HG03139 (cell line): ENCODE data around the gene ADAMTSL3.

ENCODE experiments used
- ATAC-seq: cut with Tn5 transposase; IDR thresholded peaks from one replicate; pipeline ENCODE4 v1.9.1; 2021; ENCODE audit not compliant: unreplicated experiment

ADAMTSL3 gene

DNA sequence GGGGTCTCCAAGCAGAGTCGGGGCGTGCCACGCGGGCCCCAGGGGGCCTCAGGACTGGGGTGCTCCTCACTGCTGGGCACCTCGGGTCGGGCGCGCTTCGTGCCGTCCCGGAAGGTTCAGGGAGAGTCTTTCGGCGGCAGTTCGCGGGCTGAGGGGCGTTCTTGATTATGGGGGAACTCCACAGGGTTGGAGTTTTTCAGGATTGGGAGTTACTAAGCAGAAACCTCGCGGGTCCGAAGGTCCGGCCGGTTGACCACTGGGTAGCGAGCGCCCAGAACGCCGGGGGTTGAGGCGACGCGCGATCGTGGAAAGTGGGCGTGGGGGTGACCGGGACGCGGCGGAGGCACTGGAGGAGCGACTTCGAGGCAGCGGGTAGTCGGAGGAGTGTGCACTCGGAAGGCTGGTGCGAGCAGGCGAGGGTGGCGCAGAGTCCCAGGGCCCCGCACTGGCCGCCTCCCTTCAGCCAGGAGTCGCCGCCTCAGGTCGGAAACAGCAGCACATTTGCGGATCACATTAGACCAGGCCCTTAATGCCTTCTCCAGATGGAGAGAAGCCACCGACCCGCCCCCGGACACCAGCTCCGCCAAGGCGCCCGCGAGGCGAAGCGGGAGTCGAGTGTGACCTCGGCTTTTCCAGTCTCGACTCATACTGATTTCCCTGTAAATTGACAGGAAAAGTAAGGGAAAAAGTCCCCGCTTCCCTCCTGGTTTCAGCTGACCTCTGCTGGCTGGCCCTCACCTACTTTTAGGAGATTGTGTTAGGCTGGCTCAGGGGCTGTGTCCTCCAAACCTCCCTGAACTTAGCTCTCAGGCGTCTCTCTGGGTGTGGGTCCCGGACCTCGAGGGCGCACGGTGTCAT is 685 bp downstream of the ADAMTSL3 start:
- no peak for ATAC-seq

DNA sequence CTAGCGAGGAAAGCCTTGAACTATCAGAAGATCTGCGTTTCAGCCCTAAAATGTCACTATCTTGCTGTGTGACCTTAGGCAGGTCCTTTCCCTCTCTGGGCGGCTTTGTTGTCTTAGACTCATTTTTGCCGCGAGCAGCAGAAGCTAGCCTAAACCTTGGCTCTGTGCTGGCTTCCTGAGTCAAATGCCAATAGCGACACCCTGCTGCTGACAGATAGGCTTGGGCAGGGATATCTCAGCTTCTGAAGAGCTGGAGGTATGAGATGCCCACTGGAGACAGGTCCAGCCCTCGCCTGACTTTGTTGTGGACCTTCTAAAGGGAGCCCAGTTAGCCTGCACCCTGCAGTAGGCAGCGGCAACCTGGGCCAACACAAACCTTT is 1.3 kb downstream of the ADAMTSL3 start:
- no peak for ATAC-seq

- ATAC-seq = no peak
These were observed 2.3 kb downstream of the ADAMTSL3 start for GRCh38 chr15:83656192-83656591.

- no peak for ATAC-seq
These were observed 3.1 kb downstream of the ADAMTSL3 start for GRCh38 chr15:83656943-83657528.

DNA sequence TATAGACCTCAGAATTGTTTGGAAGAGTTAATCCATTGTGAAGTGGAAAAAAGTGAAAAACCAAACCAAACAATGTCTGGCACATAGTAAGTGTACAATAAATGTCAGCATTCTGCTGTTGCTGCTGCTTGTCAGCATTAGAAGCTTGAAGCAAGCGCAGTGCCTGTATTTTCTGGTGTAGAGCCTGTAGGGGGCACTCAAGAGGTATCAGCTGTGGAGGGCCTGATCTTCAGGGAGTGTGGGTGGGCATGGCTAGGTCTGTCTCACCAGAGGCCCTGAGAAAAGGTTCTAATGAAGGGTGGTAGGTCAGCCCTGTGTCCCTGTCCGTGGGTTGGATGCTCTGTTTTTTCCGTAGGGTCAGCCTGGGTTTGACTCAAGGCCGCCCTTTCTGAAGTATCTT is 3.6 kb downstream of the ADAMTSL3 start:
- no peak for ATAC-seq

GRCh38 chr15:83658430-83659416 is 4.8 kb downstream of the ADAMTSL3 start:
- no peak for ATAC-seq

- no peak for ATAC-seq
These were observed 5.5 kb downstream of the ADAMTSL3 start for GRCh38 chr15:83659417-83659812.

GRCh38 chr15:83665480-83665879 is 11.6 kb downstream of the ADAMTSL3 start:
- no peak for ATAC-seq

DNA sequence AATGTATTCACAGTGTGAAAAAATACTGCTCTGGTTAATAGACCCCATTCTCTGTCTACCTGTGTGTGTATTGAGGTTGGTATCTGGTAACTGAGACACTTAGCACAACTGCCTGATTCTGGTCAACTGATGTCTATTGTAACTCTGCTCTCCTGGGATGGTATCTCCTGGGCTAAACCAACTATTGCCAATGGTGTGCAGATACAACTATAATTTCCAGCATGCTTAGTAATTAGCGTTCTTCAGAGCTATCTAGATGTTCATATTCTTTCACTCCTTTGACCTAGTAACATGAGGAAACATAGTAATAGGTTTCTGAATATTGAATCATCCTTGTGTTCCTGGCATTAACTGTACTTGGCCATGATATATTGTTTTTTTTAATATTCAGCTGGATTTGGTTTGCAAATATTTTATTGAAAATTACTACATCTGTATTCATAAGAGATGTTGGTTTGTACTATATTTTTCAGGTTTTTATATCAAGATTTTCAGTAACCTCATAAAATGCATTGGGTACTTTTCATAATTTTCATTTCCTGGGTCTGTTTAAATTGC is 16.8 kb downstream of the ADAMTSL3 start:
- no peak for ATAC-seq

DNA sequence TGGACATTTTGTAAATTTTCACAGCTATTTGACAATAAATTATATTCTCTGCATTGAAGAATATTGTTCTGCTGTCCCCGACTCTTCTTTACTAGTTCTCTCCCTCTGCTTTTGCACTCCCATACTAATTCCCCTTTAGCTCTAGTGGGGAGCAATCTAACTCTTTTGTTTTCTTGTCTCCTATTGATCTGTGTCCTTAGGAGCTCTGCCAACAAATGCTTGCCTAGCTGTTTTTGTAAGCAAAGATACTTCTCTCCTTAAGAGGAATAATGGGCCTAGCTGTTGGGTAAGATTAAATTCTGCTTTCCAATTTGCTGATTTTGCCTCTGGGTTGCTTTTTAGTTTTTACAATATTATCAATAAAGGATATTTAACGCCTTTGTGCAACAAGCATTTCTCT is 17.7 kb downstream of the ADAMTSL3 start:
- ATAC-seq = no peak

DNA sequence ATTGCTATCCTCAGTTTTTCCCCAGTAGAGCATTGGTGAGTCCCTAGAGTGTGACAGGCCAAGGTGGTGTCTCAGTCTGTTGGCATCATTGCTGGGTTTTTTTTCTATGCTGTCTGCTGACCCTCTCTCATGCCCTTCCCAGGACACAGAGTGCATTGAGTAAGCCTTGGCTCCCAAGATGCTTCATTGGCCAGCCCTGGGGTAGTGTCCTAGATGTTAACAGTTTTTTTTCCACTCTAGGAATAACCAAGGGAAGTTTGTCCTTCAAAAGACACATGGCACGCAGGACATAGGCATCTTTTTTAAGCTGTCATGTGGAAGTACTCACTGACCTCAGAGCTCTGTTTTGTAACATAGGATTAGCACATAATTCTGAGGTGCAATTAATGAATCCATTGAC is 19.5 kb downstream of the ADAMTSL3 start:
- no peak for ATAC-seq

- no peak for ATAC-seq
These were observed 28.7 kb downstream of the ADAMTSL3 start for GRCh38 chr15:83682476-83683088.

DNA sequence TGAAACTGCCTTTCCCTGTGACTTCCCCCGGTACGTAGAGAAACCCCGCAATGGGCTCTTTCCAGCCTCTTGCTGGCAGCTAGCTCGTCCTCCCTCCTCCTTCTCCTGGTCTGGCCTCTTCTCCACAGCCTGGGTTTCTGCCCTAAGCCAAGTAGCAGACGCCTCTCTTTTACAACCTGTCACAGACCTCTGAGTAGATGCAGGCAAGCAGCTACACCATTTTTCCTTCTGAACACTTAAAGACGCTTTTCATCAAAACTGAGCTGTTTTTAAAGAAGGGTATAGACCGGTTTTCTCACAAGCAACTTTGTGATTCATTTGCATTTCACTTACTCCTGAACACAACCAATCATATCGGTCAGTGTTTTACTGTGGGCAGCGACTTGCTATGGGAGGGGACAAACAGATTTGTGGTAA is 32.0 kb downstream of the ADAMTSL3 start:
- no peak for ATAC-seq

DNA sequence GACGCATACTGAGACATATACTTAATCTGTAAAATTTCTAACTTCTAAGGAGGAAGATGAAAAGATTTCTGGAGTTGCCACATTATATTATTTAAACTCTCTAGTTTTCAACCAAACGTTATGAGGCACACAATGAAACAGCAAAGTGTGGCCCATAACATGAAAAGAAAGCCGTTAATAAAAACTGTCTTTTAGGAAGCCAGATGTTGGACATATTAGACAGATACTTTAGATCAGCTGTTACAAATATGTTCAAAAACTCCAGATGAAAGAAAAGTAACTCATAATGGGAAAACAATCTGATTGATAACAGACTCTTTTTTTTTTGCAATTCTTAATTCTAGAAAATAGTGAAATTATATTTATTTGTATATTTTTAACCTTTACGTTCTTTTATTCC is 34.3 kb downstream of the ADAMTSL3 start:
- no peak for ATAC-seq

- no peak for ATAC-seq
These were observed 36.8 kb downstream of the ADAMTSL3 start for GRCh38 chr15:83690676-83691075.

DNA sequence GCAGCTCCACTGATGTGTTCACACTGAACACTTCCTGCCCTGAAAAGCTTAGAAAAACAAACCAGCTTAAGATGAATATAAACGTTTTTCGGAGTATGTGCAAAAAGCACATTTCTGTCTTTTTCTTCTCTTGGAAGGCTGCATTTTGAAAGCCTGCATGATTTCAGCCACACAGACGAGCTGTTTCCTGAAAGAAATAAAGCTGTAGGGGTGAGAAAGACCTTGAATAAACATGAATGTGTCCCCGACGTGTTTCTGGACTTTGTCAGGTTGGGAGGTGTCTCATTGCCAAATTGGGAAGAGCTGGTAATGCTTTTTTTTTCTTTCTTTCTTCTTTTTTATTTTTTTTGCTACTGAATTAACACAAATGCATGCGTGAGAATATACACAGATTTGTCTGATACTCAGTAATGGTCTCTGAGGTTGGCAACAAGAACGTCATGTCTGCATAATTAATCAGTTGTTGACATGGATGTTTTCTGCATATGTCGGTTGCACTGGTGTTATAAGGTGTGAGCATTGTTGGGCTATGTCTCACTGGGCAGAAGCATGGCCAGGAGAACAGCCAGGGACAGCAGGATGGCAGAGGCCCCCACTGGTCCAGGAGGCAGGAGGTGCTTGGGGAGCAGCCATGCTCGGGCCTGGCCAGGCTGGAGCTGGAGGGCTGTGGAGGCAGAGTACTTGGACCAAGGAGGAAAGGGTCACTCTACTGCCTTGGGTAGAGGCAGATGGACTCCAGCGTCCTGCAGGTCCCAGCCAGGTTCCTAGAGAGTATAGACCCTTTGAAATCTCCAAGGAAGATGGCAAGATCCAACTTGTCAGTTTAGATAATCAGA is 39.0 kb downstream of the ADAMTSL3 start:
- no peak for ATAC-seq

GRCh38 chr15:83694015-83694414 is 40.1 kb downstream of the ADAMTSL3 start:
- ATAC-seq = no peak

GRCh38 chr15:83694536-83694935 is 40.6 kb downstream of the ADAMTSL3 start:
- ATAC-seq = no peak

- no peak for ATAC-seq
These were observed 41.3 kb downstream of the ADAMTSL3 start for GRCh38 chr15:83695246-83695645.

DNA sequence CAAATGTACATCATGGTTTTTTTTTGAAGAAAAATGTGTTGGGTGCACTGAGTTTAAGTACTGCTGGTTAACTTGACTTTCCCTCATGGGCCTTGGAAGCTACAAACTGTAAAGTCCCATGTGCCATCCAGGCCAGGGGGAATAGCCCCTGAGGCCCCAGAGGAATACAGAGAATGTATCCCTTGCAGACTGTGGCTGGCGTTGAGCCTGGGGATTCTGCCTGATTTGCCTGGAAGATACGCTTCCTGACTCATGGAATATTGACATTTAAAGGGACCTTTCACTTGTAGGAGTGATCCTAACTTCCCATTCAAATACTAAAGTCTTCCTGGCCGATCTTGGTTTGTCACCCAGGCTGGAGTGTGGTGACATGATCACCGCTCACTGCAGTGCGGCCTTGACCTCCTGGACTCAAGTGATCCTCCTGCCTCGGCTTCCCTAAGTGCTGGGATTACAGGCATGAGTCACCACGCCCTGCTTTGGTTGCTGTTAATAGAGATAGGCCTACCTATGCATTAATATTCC is 42.0 kb downstream of the ADAMTSL3 start:
- no peak for ATAC-seq
